Measurements from ENCODE around the gene METTL25B. TPM values are rescaled to one million over a fixed set of nuclear protein-coding genes. Genes with fewer than 3 reads are reported as not detected.

The METTL25B gene
- total and polyA plus RNA-seq, 2 of the 13 experiments (the other 11 are each of a cell fraction or from before 2014, with no cell fraction given) = 11.9 to 24.0 TPM

DNA sequence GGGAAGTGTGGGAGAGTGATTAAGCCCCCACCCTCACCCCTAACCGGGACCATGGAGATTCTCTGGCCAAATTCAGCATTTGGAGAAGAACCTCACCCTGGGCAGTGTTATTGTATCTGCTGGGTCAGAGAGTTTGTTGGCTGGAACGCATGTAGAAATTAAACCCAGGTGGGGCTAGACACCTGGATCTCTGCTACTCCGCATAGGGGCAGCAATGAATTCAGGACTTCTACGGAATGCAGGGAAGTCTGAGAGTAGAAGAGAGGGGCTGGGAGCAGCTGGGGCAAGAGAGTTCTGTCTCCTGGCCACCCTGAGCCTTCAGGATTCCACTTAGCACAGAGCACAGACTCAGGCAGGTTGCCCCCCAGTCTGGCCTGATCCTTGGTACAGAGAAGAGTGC is 19.2 kb upstream of the METTL25B start:
- peaks cover 32% of the 10 kb centered on the region for H3K4me1 ChIP-seq (ENCODE audit: insufficient read depth, low read length)
- CTCF ChIA-PET (ENCODE audit: low intra/inter-chr PET ratio, low total read pairs) = interaction anchor here (1.6 kb wide), 1 partner anchor 20 kb away, joined by 3 read pairs; no protein-coding TSS in a partner anchor
- H3K27ac ChIP-seq (ENCODE audit: extremely low read length, insufficient read depth, low read length) = no peak overlapping the region
- TF ChIP-seq ZNF747 (CRISPR knock-in tag; IDR thresholded peaks at IDR 0.05; ENCODE audit: borderline replicate concordance) (no peak), ZNF782 (CRISPR knock-in tag; IDR thresholded peaks at IDR 0.05; ENCODE audit: borderline replicate concordance) (no peak), NBN (conservative IDR thresholded peaks at IDR 0.05) (no peak), JUND (CRISPR knock-in tag; IDR thresholded peaks at IDR 0.05) (no peak), PHF8 (CRISPR knock-in tag; IDR thresholded peaks at IDR 0.05) (no peak), TAF15 (IDR thresholded peaks at IDR 0.05; ENCODE audit: low read depth, low read length, poor library complexity, severe bottlenecking) (no peak), MED1 (CRISPR knock-in tag; IDR thresholded peaks at IDR 0.05) (no peak)
- TF ChIP-seq, protein P1, sequence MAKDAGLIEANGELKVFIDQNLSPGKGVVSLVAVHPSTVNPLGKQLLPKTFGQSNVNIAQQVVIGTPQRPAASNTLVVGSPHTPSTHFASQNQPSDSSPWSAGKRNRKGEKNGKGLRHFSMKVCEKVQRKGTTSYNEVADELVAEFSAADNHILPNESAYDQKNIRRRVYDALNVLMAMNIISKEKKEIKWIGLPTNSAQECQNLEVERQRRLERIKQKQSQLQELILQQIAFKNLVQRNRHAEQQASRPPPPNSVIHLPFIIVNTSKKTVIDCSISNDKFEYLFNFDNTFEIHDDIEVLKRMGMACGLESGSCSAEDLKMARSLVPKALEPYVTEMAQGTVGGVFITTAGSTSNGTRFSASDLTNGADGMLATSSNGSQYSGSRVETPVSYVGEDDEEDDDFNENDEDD (CRISPR knock-in tag; IDR thresholded peaks at IDR 0.05; ENCODE audit: borderline replicate concordance) = no peak
- TF ChIP-seq, protein P2, sequence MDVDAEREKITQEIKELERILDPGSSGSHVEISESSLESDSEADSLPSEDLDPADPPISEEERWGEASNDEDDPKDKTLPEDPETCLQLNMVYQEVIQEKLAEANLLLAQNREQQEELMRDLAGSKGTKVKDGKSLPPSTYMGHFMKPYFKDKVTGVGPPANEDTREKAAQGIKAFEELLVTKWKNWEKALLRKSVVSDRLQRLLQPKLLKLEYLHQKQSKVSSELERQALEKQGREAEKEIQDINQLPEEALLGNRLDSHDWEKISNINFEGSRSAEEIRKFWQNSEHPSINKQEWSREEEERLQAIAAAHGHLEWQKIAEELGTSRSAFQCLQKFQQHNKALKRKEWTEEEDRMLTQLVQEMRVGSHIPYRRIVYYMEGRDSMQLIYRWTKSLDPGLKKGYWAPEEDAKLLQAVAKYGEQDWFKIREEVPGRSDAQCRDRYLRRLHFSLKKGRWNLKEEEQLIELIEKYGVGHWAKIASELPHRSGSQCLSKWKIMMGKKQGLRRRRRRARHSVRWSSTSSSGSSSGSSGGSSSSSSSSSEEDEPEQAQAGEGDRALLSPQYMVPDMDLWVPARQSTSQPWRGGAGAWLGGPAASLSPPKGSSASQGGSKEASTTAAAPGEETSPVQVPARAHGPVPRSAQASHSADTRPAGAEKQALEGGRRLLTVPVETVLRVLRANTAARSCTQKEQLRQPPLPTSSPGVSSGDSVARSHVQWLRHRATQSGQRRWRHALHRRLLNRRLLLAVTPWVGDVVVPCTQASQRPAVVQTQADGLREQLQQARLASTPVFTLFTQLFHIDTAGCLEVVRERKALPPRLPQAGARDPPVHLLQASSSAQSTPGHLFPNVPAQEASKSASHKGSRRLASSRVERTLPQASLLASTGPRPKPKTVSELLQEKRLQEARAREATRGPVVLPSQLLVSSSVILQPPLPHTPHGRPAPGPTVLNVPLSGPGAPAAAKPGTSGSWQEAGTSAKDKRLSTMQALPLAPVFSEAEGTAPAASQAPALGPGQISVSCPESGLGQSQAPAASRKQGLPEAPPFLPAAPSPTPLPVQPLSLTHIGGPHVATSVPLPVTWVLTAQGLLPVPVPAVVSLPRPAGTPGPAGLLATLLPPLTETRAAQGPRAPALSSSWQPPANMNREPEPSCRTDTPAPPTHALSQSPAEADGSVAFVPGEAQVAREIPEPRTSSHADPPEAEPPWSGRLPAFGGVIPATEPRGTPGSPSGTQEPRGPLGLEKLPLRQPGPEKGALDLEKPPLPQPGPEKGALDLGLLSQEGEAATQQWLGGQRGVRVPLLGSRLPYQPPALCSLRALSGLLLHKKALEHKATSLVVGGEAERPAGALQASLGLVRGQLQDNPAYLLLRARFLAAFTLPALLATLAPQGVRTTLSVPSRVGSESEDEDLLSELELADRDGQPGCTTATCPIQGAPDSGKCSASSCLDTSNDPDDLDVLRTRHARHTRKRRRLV (CRISPR knock-in tag; IDR thresholded peaks at IDR 0.05) = no peak
- intact Hi-C loops (cut with micrococcal nuclease; ENCODE audit: unreplicated experiment) = no loop called here
- no peaks in the 10 kb centered on the region for H4K20me1 ChIP-seq (ENCODE audit: insufficient read depth, low read length)
- no peak overlapping the region for H3K4me2 ChIP-seq (ENCODE audit: low read depth, low read length)
- H3K4me3 ChIP-seq (replicated peaks in 1 of 3; ENCODE audit: insufficient read depth in 1 of 3, low read depth in 2 of 3, low read length in 3 of 3) = no peak overlapping the region
- no TSS peak for BruUV-seq (replicated peaks)
- ATAC-seq (no peak), DNase-seq (ENCODE audit: low spot score) (no peak), FAIRE-seq (no peak)
- 44% methylated on average over 4 of the region's 4 CpGs for WGBS (ENCODE audit: low lambda C conversion rate)
- H3K9ac ChIP-seq (ENCODE audit: insufficient read depth, low read depth, low read length) = no peak overlapping the region
- no peaks in the 10 kb centered on the region for H3K79me2 ChIP-seq (ENCODE audit: insufficient read depth, low read length)
- no peaks in the 10 kb centered on the region for H3K36me3 ChIP-seq (replicated peaks in 1 of 2; ENCODE audit: control insufficient read depth in 1 of 2, insufficient read depth in 2 of 2, low read length in 2 of 2)
- H3K9me3 ChIP-seq (ENCODE audit: low read length) = no peaks in the 10 kb centered on the region
- H3K27me3 ChIP-seq (ENCODE audit: control insufficient read depth in 1 of 2, insufficient read depth in 2 of 2, low read length in 2 of 2) = peaks cover 8 to 60% of the 10 kb centered on the region in 2 experiments
- POLR2A ChIA-PET = interaction anchor here (1.1 kb wide), 1 partner anchor 20 kb away, joined by 3 read pairs; no protein-coding TSS in a partner anchor
- no peak overlapping the region for H2AFZ ChIP-seq (ENCODE audit: low read length)
- in situ Hi-C loops (cut with HindIII; ENCODE audit: extremely low pct_ligation_motif_present, low pct_unique_long_range_greater_than_20kb) = no loop called here

Data from HepG2 (cell line).